ENCODE measurements around the gene P2RX1. TPM values are rescaled to one million over a fixed set of nuclear protein-coding genes. Genes with fewer than 3 reads are reported as not detected.

Gene P2RX1
- total and polyA plus RNA-seq, 2 of the 4 experiments (the other 2 are of a cell fraction): not detected

- no peak overlapping the region for H2AFZ ChIP-seq (replicated peaks; ENCODE audit: low read length, poor library complexity)
- CTCF ChIA-PET: no interaction called here
- no TSS peak for BruUV-seq (replicated peaks)
Observed at GRCh38 chr17:3951420-3951819, 35.2 kb upstream of the P2RX1 start.

More at GRCh38 chr17:3951420-3951819, 35.2 kb upstream of the P2RX1 start:
- intact Hi-C loops (cut with micrococcal nuclease) (no loop called here), in situ Hi-C loops (cut with MboI; ENCODE audit: low sequenced_read_pairs) (no loop called here), dilution Hi-C loops (cut with HindIII; ENCODE audit: low sequenced_read_pairs, unreplicated experiment) (no loop called here)
- Histone ChIP-seq H3K9me3 (ENCODE audit: control insufficient read depth, insufficient read depth, low read length) (no peaks in the 10 kb centered on the region), H2BK5ac (ENCODE audit: low read depth, low read length, poor library complexity, severe bottlenecking) (no peak overlapping the region), H3K56ac (ENCODE audit: extremely low read depth, insufficient read depth, low read length) (no peak overlapping the region), H4K8ac (ENCODE audit: low read depth in 2 of 2, low read length in 2 of 2) (no peak overlapping the region), H3K14ac (replicated peaks; ENCODE audit: low read depth, low read length) (no peak overlapping the region), H3K4ac (ENCODE audit: low read depth, low read length) (no peak overlapping the region), H3K27me3 (ENCODE audit: control insufficient read depth, insufficient read depth, low read length) (no peaks in the 10 kb centered on the region), H4K5ac (ENCODE audit: low read depth, low read length) (no peak overlapping the region), H3K79me1 (ENCODE audit: low read depth in 1 of 2, low read length in 2 of 2) (no peaks in the 10 kb centered on the region), H3K4me1 (ENCODE audit: control insufficient read depth, insufficient read depth, low read length) (no peaks in the 10 kb centered on the region), H4K91ac (ENCODE audit: insufficient read depth, low read depth, low read length) (no peak overlapping the region), H2AK5ac (ENCODE audit: low read depth, low read length) (no peak overlapping the region), H4K20me1 (ENCODE audit: insufficient read depth, low read length) (no peaks in the 10 kb centered on the region; the same call in 1 of the 2 replicates), H2BK15ac (ENCODE audit: low read depth, low read length) (no peak overlapping the region), H3K4me2 (ENCODE audit: low read depth, low read length) (no peak overlapping the region), H3K23ac (ENCODE audit: low read depth, low read length) (no peak overlapping the region), H3K9me1 (ENCODE audit: insufficient read depth, low read length) (no peaks in the 10 kb centered on the region), H2BK20ac (ENCODE audit: low read depth, low read length) (no peak overlapping the region), H3K27ac (ENCODE audit: insufficient read depth, low read length) (no peak overlapping the region), H3K18ac (ENCODE audit: low read depth, low read length) (no peak overlapping the region), H3K9ac (ENCODE audit: low read depth, low read length) (no peak overlapping the region), H2BK120ac (ENCODE audit: low read depth, low read length) (no peak overlapping the region), H2AK9ac (replicated peaks; ENCODE audit: low read depth, low read length, poor library complexity) (no peak overlapping the region), H3K36me3 (ENCODE audit: control insufficient read depth, insufficient read depth, low read length) (no peaks in the 10 kb centered on the region), H3K4me3 (ENCODE audit: insufficient read depth, low read depth, low read length) (no peak overlapping the region)
- POLR2A ChIA-PET (ENCODE audit: unreplicated experiment): no interaction called here
- no peak for TF ChIP-seq MAZ (IDR thresholded peaks at IDR 0.05; ENCODE audit: borderline replicate concordance, low read depth, low read length)
- TF ChIP-seq ELK1 (IDR thresholded peaks at IDR 0.05; ENCODE audit: borderline replicate concordance, low read depth, low read length): no peak
- TF ChIP-seq MXI1 (IDR thresholded peaks at IDR 0.05; ENCODE audit: borderline replicate concordance, low read depth, low read length): no peak
- TF ChIP-seq CHD1 (IDR thresholded peaks at IDR 0.05; ENCODE audit: low read depth, low read length): no peak
- no peak for TF ChIP-seq POLR2A (IDR thresholded peaks at IDR 0.05; ENCODE audit: low read depth, low read length)
- TF ChIP-seq SMC3 (IDR thresholded peaks at IDR 0.05; ENCODE audit: low read depth, low read length): no peak
- no peak for TF ChIP-seq BHLHE40 (IDR thresholded peaks at IDR 0.05; ENCODE audit: low read depth, low read length)
- TF ChIP-seq RFX5 (IDR thresholded peaks at IDR 0.05; ENCODE audit: low read depth, low read length): no peak
- TF ChIP-seq CTCF (conservative IDR thresholded peaks at IDR 0.05; ENCODE audit: low read depth, low read length): no peak
- no peak for TF ChIP-seq CEBPB (IDR thresholded peaks at IDR 0.05; ENCODE audit: low read depth, low read length)
- TF ChIP-seq MAFK (IDR thresholded peaks at IDR 0.05; ENCODE audit: low read depth, low read length): no peak
- TF ChIP-seq FOS (IDR thresholded peaks at IDR 0.05; ENCODE audit: low read depth, low read length): no peak
- no peak for TF ChIP-seq RCOR1 (IDR thresholded peaks at IDR 0.05; ENCODE audit: insufficient replicate concordance, low read length)
- no peak for TF ChIP-seq NFE2L2 (IDR thresholded peaks at IDR 0.05; ENCODE audit: low read depth, low read length)
- TF ChIP-seq USF2 (IDR thresholded peaks at IDR 0.05; ENCODE audit: low read depth, low read length): no peak
- no peak for DNase-seq
- no CpG with 5 or more reads among the region's 16 CpGs for WGBS, 2 experiments (ENCODE audit: extremely low coverage in 2 of 2, insufficient read length in 1 of 2)
- no peak for ATAC-seq (ENCODE audit: low read depth)
